ENCODE measurements around the gene ITGA1.
"Not testable (repeated sequence)": the region's sequence is repeated elsewhere in the genome, so short reads cannot be mapped to it uniquely, and the experiment has no call there.

The ITGA1 gene

GRCh38 chr5:52787600-52788504 lies at the start of gene ITGA1, which contains the start of gene PELO:
Gene ITGA1, plus strand, starts transcription at chr5:52787916. Its CDS starts 438 bp downstream, at chr5:52788354.
Gene PELO, plus strand, starts transcription at chr5:52787916. Its CDS starts 12,479 bp downstream, at chr5:52800395.
- DNase-seq: peak; percentile 50

GRCh38 chr5:52738095-52738506 lies 49.6 kb upstream of the ITGA1 start:
- no peak for DNase-seq

GRCh38 chr5:52740007-52740406 lies 47.7 kb upstream of the ITGA1 start:
- no peak for DNase-seq

- no peak for DNase-seq
Observed at GRCh38 chr5:52743012-52743411, 44.7 kb upstream of the ITGA1 start.

- no peak for DNase-seq
Observed at GRCh38 chr5:52743529-52743928, 44.2 kb upstream of the ITGA1 start.

- no peak for DNase-seq
Observed at GRCh38 chr5:52743970-52744369, 43.7 kb upstream of the ITGA1 start.

GRCh38 chr5:52744867-52745458 lies 42.8 kb upstream of the ITGA1 start:
- not testable (repeated sequence) for DNase-seq

GRCh38 chr5:52746539-52746938 lies 41.2 kb upstream of the ITGA1 start:
- no peak for DNase-seq

- DNase-seq: no peak
Observed at GRCh38 chr5:52748590-52748989, 39.1 kb upstream of the ITGA1 start.

- no peak for DNase-seq
Observed at GRCh38 chr5:52749666-52750065, 38.0 kb upstream of the ITGA1 start.

- no peak for DNase-seq
Observed at GRCh38 chr5:52751137-52751536, 36.6 kb upstream of the ITGA1 start.

- DNase-seq: no peak
Observed at GRCh38 chr5:52754051-52754450, 33.7 kb upstream of the ITGA1 start.

GRCh38 chr5:52757527-52757926 lies 30.2 kb upstream of the ITGA1 start:
- no peak for DNase-seq

GRCh38 chr5:52758014-52758413 lies 29.7 kb upstream of the ITGA1 start:
- DNase-seq: no peak

GRCh38 chr5:52759331-52759730 lies 28.4 kb upstream of the ITGA1 start:
- no peak for DNase-seq

GRCh38 chr5:52760695-52761366 lies 26.9 kb upstream of the ITGA1 start:
- DNase-seq: no peak

GRCh38 chr5:52767217-52767743 lies 20.4 kb upstream of the ITGA1 start:
- DNase-seq: no peak

GRCh38 chr5:52767766-52768480 lies 19.8 kb upstream of the ITGA1 start:
- no peak for DNase-seq

- no peak for DNase-seq
Observed at GRCh38 chr5:52769061-52769460, 18.7 kb upstream of the ITGA1 start.

GRCh38 chr5:52770287-52770939 lies 17.3 kb upstream of the ITGA1 start:
- DNase-seq: no peak

GRCh38 chr5:52771343-52772039 lies 16.2 kb upstream of the ITGA1 start:
- no peak for DNase-seq

- no peak for DNase-seq
Observed at GRCh38 chr5:52772668-52773067, 15.0 kb upstream of the ITGA1 start.
